Kidney (tissue), 14 donors: ENCODE data around the gene AFTPH. TPM values are rescaled to one million over a fixed set of nuclear protein-coding genes. Genes with fewer than 3 reads are reported as not detected.

Source experiments
- DNase-seq, 5 donors: peaks; one replicate each; pipeline ENCODE4 v3.0.0-alpha.2; 2013 to 2020
- FAIRE-seq: peaks from 2 replicates; lab custom pipeline; 2012; peaks lifted over from hg19 to GRCh38; lab: Jason Lieb, UNC
- H3K27ac ChIP-seq, 2 donors: one replicate each; pipeline ENCODE4 v1.7.0; 2013; ENCODE audit warnings: low read depth in 2 of 2, low read length in 2 of 2, inconsistent platforms in 1 of 2
- H3K27me3 ChIP-seq: one replicate; pipeline ENCODE4 v1.7.1; 2013; ENCODE audit warnings: low read length, inconsistent platforms; ENCODE audit not compliant: control insufficient read depth, insufficient read depth
- H3K36me3 ChIP-seq, 3 donors: one replicate each; pipeline versions ENCODE4 v1.7.0 to v1.7.1; 2013; ENCODE audit warnings: low read length in 3 of 3, control low read depth in 1 of 3, inconsistent platforms in 1 of 3; ENCODE audit not compliant: insufficient read depth in 3 of 3, control insufficient read depth in 2 of 3
- H3K4me1 ChIP-seq, 3 donors: one replicate each; pipeline versions ENCODE4 v1.7.0 to v1.7.1; 2013; ENCODE audit warnings: low read length in 3 of 3, inconsistent platforms in 1 of 3, low read depth in 1 of 3; ENCODE audit not compliant: control insufficient read depth in 2 of 3, insufficient read depth in 2 of 3
- H3K4me3 ChIP-seq, 3 donors: one replicate each; pipeline versions ENCODE4 v1.7.0 to v1.8.1; 2013; ENCODE audit warnings: low read length in 3 of 3, control low read depth in 1 of 3, inconsistent platforms in 1 of 3
- H3K9ac ChIP-seq, 3 donors: one replicate each; pipeline versions ENCODE4 v1.7.0 to v1.7.1; 2013; ENCODE audit warnings: low read length in 3 of 3, control low read depth in 1 of 3, inconsistent platforms in 1 of 3
- H3K9me3 ChIP-seq, 3 donors: one replicate each; pipeline versions ENCODE4 v1.7.0 to v1.7.1; 2013; ENCODE audit warnings: low read length in 3 of 3, control low read depth in 1 of 3, inconsistent platforms in 1 of 3; ENCODE audit not compliant: control insufficient read depth in 2 of 3, insufficient read depth in 1 of 3
- CTCF ChIP-seq: IDR thresholded peaks from 3 replicates; pipeline ENCODE4 v1.5.1; 2012; ENCODE audit warnings: mild to moderate bottlenecking, moderate library complexity, borderline replicate concordance; ENCODE audit not compliant: insufficient read depth; ENCODE audit errors: extremely low read depth
- intact Hi-C: fragments of 100-400 bp; cut with DNase I; formaldehyde crosslinking; loops from one replicate; pipeline ENCODE4 v1.11.1; 2022
- polyA plus RNA-seq: library from polyadenylated mRNA; stranded (reverse); fragments of 350-450 nt; fragmentation: Illumina TruSeq; extraction: RNeasy Lipid Tissue Mini Kit (QIAGEN cat#74804); gene quantifications from one replicate; pipeline ENCODE4 v1.2.3, GENCODE V29; 2014; ENCODE audit warnings: low read depth, low replicate concordance; ENCODE audit not compliant: insufficient read depth
- total RNA-seq: library from RNA; stranded (reverse); fragmentation: NEBNext Ultra II Directional; extraction: Animal tissue kit (Norgen Biotek cat#: 25700); gene quantifications from one replicate; pipeline ENCODE4 v1.2.1, GENCODE V29; 2021
- donor health status: control.
- donor health status: control.
- donor health status: control.
- donor health status: control.
- donor health status: control.
- donor health status: DM: yes; HTN: yes; CAD: no.
- donor health status: Normal renal cell carcinoma (clear cell type).

AFTPH gene
- total and polyA plus RNA-seq, 2 donors from 2014 or later: 41.2 to 44.6 TPM

GRCh38 chr2:64548761-64549160, 24.6 kb downstream of the AFTPH start:
- peaks cover 0 to 7% (median 6%) of the 10 kb centered on the region in 3 donors for H3K4me1 ChIP-seq
- no peak for TF ChIP-seq CTCF
- H3K27ac ChIP-seq: no peak overlapping the region
- no peak overlapping the region for H3K9ac ChIP-seq
- DNase-seq: no peak
- H3K9me3 ChIP-seq: no peaks in the 10 kb centered on the region
- no peaks in the 10 kb centered on the region for H3K36me3 ChIP-seq
- FAIRE-seq: no peak
- H3K27me3 ChIP-seq: no peaks in the 10 kb centered on the region
- intact Hi-C loops: no loop called here
- no peak overlapping the region for H3K4me3 ChIP-seq

- peaks cover 0 to 2% (median 0%) of the 10 kb centered on the region in 3 donors for H3K4me1 ChIP-seq
- no peak for TF ChIP-seq CTCF
- H3K9ac ChIP-seq: no peak overlapping the region
- no peaks in the 10 kb centered on the region for H3K36me3 ChIP-seq
- no peak for DNase-seq
- no peak for FAIRE-seq
- intact Hi-C loops: no loop called here
- H3K9me3 ChIP-seq: no peaks in the 10 kb centered on the region
- no peak overlapping the region for H3K4me3 ChIP-seq
- H3K27ac ChIP-seq: no peak overlapping the region
- no peaks in the 10 kb centered on the region for H3K27me3 ChIP-seq
Observed at GRCh38 chr2:64550042-64550441, 25.9 kb downstream of the AFTPH start.

- intact Hi-C loops: no loop called here
- no peaks in the 10 kb centered on the region for H3K36me3 ChIP-seq
- H3K9me3 ChIP-seq: no peaks in the 10 kb centered on the region
- H3K4me3 ChIP-seq: no peak overlapping the region
- FAIRE-seq: no peak
- TF ChIP-seq CTCF: no peak
- H3K27ac ChIP-seq: no peak overlapping the region
- H3K27me3 ChIP-seq: no peaks in the 10 kb centered on the region
- H3K9ac ChIP-seq: no peak overlapping the region
- peaks cover 0 to 2% (median 0%) of the 10 kb centered on the region in 3 donors for H3K4me1 ChIP-seq
- no peak for DNase-seq
Observed at GRCh38 chr2:64551851-64552250, 27.7 kb downstream of the AFTPH start.

- no peak for DNase-seq
- no peak overlapping the region for H3K27ac ChIP-seq
- H3K4me3 ChIP-seq: no peak overlapping the region
- H3K36me3 ChIP-seq: no peaks in the 10 kb centered on the region
- no peaks in the 10 kb centered on the region for H3K27me3 ChIP-seq
- no peaks in the 10 kb centered on the region for H3K9me3 ChIP-seq
- no peak for FAIRE-seq
- intact Hi-C loops: no loop called here
- no peak overlapping the region for H3K9ac ChIP-seq
- no peaks in the 10 kb centered on the region for H3K4me1 ChIP-seq
- no peak for TF ChIP-seq CTCF
Observed at GRCh38 chr2:64554117-64554516, 30.0 kb downstream of the AFTPH start.
